ENCODE data around the gene HMGXB4. TPM values are rescaled to one million over a fixed set of nuclear protein-coding genes. Genes with fewer than 3 reads are reported as not detected.

The HMGXB4 gene
- total and polyA plus RNA-seq, 2 of the 4 experiments (the other 2 are of a cell fraction) = 11.8 to 18.5 TPM

- no peak for TF ChIP-seq CEBPB (IDR thresholded peaks at IDR 0.05; ENCODE audit: low read depth, low read length)
Measured at GRCh38 chr22:35315855-35316745, 58.8 kb downstream of the HMGXB4 start (continued).

- no peak overlapping the region for H4K5ac ChIP-seq (ENCODE audit: low read depth, low read length)
- no peak overlapping the region for H3K27ac ChIP-seq (ENCODE audit: insufficient read depth, low read length)
- no peak overlapping the region for H3K18ac ChIP-seq (ENCODE audit: low read depth, low read length)
- no peak overlapping the region for H2AK9ac ChIP-seq (replicated peaks; ENCODE audit: low read depth, low read length, poor library complexity)
- ChIA-PET CTCF (no interaction called here), POLR2A (ENCODE audit: unreplicated experiment) (no interaction called here)
- H4K20me1 ChIP-seq (ENCODE audit: insufficient read depth, low read length) = peaks cover 68% of the 10 kb centered on the region
- no peak overlapping the region for H3K4me2 ChIP-seq (ENCODE audit: low read depth, low read length)
- peaks cover 32% of the 10 kb centered on the region for H3K36me3 ChIP-seq (ENCODE audit: control insufficient read depth, insufficient read depth, low read length)
- H3K56ac ChIP-seq (ENCODE audit: extremely low read depth, insufficient read depth, low read length) = no peak overlapping the region
- no peaks in the 10 kb centered on the region for H3K27me3 ChIP-seq (ENCODE audit: control insufficient read depth, insufficient read depth, low read length)
- no peak overlapping the region for H3K14ac ChIP-seq (replicated peaks; ENCODE audit: low read depth, low read length)
- intact Hi-C loops (cut with micrococcal nuclease) (no loop called here), in situ Hi-C loops (cut with MboI; ENCODE audit: low sequenced_read_pairs) (loop anchor here (25.0 kb wide), 1 partner anchor 1196 kb away; the partner anchor contains the start of gene FOXRED2), dilution Hi-C loops (cut with HindIII; ENCODE audit: low sequenced_read_pairs, unreplicated experiment) (no loop called here)
- H3K4me3 ChIP-seq (ENCODE audit: insufficient read depth, low read depth, low read length) = no peak overlapping the region
- H2AK5ac ChIP-seq (ENCODE audit: low read depth, low read length) = no peak overlapping the region
- no peaks in the 10 kb centered on the region for H3K9me3 ChIP-seq (ENCODE audit: control insufficient read depth, insufficient read depth, low read length)
- H2BK20ac ChIP-seq (ENCODE audit: low read depth, low read length) = no peak overlapping the region
- no peak overlapping the region for H4K8ac ChIP-seq (ENCODE audit: low read depth in 2 of 2, low read length in 2 of 2)
- no peak overlapping the region for H2BK5ac ChIP-seq (ENCODE audit: low read depth, low read length, poor library complexity, severe bottlenecking)
- TF ChIP-seq CEBPB (IDR thresholded peaks at IDR 0.05; ENCODE audit: low read depth, low read length) (no peak), MXI1 (IDR thresholded peaks at IDR 0.05; ENCODE audit: borderline replicate concordance, low read depth, low read length) (no peak), RFX5 (IDR thresholded peaks at IDR 0.05; ENCODE audit: low read depth, low read length) (no peak), RAD21 (IDR thresholded peaks at IDR 0.05; ENCODE audit: low read length) (no peak), USF2 (IDR thresholded peaks at IDR 0.05; ENCODE audit: low read depth, low read length) (no peak), FOS (IDR thresholded peaks at IDR 0.05; ENCODE audit: low read depth, low read length) (no peak), SMC3 (IDR thresholded peaks at IDR 0.05; ENCODE audit: low read depth, low read length) (no peak)
- TF ChIP-seq, protein P1, sequence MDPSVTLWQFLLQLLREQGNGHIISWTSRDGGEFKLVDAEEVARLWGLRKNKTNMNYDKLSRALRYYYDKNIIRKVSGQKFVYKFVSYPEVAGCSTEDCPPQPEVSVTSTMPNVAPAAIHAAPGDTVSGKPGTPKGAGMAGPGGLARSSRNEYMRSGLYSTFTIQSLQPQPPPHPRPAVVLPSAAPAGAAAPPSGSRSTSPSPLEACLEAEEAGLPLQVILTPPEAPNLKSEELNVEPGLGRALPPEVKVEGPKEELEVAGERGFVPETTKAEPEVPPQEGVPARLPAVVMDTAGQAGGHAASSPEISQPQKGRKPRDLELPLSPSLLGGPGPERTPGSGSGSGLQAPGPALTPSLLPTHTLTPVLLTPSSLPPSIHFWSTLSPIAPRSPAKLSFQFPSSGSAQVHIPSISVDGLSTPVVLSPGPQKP (IDR thresholded peaks at IDR 0.05; ENCODE audit: borderline replicate concordance, low read depth, low read length) = no peak
- TF ChIP-seq, protein P2, sequence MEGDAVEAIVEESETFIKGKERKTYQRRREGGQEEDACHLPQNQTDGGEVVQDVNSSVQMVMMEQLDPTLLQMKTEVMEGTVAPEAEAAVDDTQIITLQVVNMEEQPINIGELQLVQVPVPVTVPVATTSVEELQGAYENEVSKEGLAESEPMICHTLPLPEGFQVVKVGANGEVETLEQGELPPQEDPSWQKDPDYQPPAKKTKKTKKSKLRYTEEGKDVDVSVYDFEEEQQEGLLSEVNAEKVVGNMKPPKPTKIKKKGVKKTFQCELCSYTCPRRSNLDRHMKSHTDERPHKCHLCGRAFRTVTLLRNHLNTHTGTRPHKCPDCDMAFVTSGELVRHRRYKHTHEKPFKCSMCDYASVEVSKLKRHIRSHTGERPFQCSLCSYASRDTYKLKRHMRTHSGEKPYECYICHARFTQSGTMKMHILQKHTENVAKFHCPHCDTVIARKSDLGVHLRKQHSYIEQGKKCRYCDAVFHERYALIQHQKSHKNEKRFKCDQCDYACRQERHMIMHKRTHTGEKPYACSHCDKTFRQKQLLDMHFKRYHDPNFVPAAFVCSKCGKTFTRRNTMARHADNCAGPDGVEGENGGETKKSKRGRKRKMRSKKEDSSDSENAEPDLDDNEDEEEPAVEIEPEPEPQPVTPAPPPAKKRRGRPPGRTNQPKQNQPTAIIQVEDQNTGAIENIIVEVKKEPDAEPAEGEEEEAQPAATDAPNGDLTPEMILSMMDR (conservative IDR thresholded peaks at IDR 0.05; ENCODE audit: low read depth, low read length) = no peak
- WGBS, 2 experiments (ENCODE audit: extremely low coverage in 2 of 2, insufficient read length in 1 of 2) = no CpG with 5 or more reads among the region's 7 CpGs
- H3K4me1 ChIP-seq (ENCODE audit: control insufficient read depth, insufficient read depth, low read length) = peaks cover 14% of the 10 kb centered on the region
- no peak overlapping the region for H2BK120ac ChIP-seq (ENCODE audit: low read depth, low read length)
- BruUV-seq (replicated peaks) = no TSS peak
- H2AFZ ChIP-seq (replicated peaks; ENCODE audit: low read length, poor library complexity) = no peak overlapping the region
- ATAC-seq (ENCODE audit: low read depth) = no peak
- DNase-seq = no peak
- H4K91ac ChIP-seq (ENCODE audit: insufficient read depth, low read depth, low read length) = no peak overlapping the region
- H3K79me1 ChIP-seq (ENCODE audit: low read depth in 1 of 2, low read length in 2 of 2) = peaks cover 14 to 78% of the 10 kb centered on the region in 2 experiments; a peak in 3 of 4 replicates
- no peak overlapping the region for H3K4ac ChIP-seq (ENCODE audit: low read depth, low read length)
- no peak overlapping the region for H2BK15ac ChIP-seq (ENCODE audit: low read depth, low read length)
- H3K9ac ChIP-seq (ENCODE audit: low read depth, low read length) = no peak overlapping the region
- no peak overlapping the region for H3K23ac ChIP-seq (ENCODE audit: low read depth, low read length)
- peaks cover 24% of the 10 kb centered on the region for H3K9me1 ChIP-seq (ENCODE audit: insufficient read depth, low read length)
Measured at GRCh38 chr22:35316751-35317150, 59.5 kb downstream of the HMGXB4 start.

All from IMR-90 (cell line).